ENCODE results near the gene RPL31.

RPL31 gene

DNA sequence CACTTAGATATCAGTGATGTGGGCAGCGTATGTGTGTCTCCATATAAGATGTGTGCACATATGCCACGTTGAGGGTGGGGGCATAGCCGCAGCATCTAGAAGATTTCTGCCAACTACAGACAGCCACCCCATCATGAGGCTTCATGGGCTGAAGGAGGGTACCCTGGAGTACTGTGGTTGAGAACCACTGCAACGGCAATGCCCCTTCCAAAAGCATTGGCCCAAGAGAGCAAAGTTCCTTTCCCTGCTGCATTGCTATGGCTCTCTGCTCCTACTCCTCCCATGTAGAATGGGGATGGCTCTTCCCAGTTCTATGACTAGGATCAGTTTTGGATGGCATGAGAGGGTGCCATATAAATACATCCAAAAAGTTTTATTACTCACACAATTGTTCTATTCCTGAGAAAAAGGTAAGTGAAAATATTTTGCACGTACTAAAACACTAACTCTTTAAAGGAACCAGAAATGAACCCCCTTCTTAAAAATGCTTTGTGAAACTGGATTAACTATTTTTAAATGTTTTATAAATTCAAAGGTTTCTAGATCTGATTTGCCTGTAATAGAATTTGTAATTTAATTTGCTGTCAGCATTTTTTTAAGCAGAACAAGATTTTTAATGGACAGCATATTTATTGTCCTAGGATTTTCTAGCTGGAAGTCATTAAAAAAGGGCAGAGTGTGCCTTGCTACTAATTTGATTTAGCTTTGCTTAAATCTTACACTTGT, 4.4 kb upstream of the RPL31 start:
- no peak for DNase-seq

- no peak for DNase-seq
Observed at GRCh38 chr2:100998235-100998573, 3.9 kb upstream of the RPL31 start.

GRCh38 chr2:100999995-101000394, 2.1 kb upstream of the RPL31 start:
- DNase-seq, result no peak

DNA sequence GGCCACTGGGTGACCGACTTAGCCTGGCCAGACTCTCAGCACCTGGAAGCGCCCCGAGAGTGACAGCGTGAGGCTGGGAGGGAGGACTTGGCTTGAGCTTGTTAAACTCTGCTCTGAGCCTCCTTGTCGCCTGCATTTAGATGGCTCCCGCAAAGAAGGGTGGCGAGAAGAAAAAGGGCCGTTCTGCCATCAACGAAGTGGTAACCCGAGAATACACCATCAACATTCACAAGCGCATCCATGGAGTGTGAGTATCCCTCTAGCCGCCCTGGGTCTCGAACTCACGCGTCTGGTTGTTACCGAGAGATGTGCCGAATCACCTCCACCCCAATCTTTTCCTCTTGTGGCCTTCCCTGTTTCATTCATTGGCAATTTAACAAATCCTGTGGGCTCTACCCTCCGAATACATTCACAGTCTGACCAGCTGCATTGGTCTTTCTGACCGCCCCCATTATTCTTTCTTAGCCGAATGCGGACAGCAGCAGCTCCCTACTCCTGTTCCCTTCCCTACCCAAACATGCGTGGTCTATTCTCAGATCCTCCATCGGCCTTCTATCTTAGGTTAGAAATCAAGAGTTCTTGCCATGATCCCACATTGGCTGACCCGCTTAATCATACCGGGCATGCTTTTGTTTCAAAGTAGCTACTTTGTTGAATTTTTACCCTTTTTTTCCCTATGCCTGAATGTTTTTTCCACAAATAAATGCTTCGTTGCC, 631 bp downstream of the RPL31 start:
- no peak for DNase-seq

DNA sequence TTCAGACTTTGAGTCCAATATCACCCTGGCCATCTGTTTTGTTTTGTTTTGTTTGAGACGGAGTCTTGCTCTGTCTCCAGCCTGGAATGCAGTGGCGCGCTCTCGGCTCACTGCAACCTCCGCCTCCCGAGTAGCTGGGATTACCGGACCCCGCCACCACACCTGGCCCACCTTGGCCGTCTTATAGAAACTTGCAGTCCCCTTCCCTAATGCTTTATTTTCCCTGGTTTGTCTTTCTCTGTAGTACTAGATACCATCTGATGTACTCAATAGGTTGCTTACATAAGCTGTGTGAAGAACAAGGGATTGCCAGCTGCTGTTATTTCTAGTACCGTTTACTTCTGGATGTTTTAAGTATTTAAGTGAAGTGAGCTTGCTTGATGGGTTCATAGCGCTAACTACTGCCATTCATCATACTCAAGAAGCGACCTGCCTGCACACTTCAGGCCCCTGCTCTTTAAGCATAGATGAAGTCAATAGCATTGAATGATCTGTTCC, 1.2 kb downstream of the RPL31 start:
- DNase-seq, result no peak

DNA sequence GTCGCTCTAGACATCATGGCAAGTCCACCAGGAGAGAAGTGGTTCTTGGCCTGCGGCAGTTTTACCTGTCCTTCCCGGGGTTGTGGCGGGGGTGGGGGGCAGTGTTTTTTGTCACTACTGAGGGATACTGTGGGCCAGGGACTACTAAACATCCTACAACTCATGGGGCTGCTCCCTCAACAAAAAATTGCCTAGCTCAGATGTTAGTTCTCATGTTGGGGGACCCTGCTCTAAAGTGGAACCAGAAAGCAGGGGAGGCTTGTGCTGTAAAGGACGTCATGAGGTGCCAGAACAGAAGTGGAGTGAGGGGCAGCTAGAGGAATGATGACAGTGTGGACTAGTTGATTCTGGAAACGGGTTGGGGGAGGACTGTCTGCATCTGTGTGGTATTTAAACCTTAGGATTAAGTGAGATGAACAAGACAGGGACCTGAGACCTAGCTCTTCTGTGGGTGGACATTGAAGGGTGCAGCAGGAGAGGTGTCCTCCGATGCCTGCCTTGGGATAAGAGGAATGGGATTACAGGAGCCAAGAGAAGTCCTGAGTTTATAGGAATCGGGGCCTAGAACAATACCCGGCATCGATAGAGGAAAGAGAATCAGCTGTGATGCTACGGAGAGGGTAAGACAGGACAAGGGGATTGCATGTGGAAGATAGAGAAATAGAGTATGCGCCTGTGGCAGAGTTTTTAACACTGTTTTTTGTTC, 2.7 kb downstream of the RPL31 start:
- DNase-seq, result no peak

DNA sequence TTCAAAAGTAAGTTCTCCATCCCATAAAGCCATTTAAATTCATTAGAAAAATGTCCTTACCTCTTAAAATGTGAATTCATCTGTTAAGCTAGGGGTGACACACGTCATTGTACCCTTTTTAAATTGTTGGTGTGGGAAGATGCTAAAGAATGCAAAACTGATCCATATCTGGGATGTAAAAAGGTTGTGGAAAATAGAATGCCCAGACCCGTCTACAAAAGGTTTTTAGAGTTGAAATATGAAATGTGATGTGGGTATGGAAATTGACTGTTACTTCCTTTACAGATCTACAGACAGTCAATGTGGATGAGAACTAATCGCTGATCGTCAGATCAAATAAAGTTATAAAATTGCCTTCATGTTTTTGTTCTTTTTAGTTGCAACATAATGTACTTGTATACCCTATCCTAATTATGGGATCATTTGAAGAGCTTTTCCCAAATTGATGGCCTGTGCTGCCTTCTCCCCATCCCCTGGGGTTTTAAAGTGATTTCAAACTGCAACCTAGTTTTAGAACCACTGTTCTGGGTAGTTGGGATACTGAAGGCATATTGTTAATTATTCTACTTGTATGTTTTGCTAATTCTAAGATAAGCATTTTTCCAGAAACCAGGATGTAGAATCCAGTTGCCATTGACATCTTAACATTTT, 4.1 kb downstream of the RPL31 start:
- no peak for DNase-seq

GRCh38 chr2:101007415-101008345, 5.6 kb downstream of the RPL31 start:
- DNase-seq, result no peak

- no peak for DNase-seq
Observed at GRCh38 chr2:101011152-101011551, 9.1 kb downstream of the RPL31 start.

- no peak for DNase-seq
Observed at GRCh38 chr2:101012054-101012705, 10.1 kb downstream of the RPL31 start.

DNA sequence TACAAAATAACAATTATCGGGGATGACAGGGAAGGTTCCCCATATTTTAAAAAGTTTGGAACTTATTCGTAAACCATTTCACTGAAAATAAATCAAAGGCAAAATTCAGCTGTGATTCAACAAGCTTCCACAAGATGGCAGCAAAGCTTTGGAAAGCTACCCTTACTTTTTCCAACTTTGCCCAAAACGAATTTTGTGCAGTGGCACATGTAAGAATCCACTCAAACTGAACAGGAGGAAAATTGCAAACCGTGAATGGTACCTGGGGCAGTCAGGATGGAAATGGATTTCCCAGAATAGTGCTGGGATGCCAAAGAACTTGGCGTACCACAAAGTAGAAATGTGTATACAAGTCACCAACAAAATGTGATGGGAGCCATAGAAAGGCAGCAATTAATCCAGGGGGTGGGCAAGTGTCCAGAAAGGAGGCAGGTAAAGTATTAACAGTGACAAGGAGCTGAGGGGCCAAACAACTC, 10.7 kb downstream of the RPL31 start:
- DNase-seq, result no peak

DNA sequence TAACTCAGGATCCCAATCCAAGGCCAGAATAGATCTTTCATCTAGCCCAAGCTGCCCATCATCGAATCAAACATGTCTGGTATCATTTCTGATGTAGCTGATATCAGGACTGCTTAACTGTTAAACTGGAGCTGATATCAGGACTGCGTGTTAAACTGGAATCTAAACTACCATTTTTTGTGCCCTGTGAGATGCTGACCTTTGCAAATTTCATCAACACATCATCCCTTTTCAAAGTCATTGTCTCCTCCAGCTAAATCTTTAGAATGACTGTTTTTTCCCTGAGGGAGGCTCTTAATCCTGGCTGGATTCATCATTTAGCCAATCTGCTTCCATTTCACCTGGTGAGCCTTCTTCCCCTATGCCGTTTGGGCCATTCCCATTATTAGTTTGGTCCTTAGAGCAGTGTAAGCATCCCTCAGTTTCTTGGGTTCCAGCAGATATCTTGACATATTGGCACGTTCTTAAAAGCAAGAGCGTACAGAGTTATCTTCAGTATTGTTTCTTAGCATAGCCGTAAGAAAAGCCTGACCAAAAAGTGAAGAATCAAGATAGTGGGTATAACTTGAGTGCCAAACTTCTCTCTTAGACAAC, 12.3 kb downstream of the RPL31 start:
- DNase-seq, result no peak

GRCh38 chr2:101017371-101017770, 15.3 kb downstream of the RPL31 start:
- no peak for DNase-seq

DNA sequence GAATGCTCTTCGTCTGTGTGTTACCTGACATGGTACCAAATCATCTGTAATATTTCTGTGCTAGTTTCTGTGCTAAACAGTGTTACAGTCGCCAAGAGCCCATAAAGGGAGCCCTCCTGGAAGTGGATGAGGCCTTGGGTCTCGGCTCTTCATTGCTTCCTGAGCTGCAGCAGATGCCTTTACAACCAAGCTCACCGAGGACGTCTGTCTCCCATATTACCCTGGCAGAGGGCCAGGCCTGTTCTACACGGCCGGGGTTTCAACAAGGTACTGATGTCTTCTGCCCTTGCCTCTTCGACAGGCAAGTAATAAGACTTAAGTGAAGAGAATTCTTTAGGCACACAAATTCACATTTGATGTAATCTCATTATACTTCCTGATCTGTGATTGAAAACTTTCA, 16.8 kb downstream of the RPL31 start:
- no peak for DNase-seq

DNA sequence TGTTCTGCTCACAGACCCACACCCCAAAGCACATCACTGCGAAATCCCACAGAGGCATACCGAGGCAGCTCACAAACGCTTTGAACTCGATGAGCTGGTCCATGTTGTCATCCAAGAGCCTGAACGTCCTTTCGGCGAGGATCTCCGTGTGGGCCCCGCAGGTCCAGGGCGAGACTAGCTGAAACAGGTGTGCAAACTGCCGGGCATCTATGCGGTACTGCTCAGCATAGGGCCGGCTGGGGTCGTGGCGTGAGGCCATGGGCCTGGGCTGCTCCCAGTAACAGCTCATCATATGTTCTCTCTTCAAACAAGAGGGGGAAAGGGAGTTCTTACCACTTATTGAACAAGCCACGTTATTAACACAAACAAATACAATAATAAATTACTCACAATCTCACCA, 20.1 kb downstream of the RPL31 start:
- no peak for DNase-seq

DNA sequence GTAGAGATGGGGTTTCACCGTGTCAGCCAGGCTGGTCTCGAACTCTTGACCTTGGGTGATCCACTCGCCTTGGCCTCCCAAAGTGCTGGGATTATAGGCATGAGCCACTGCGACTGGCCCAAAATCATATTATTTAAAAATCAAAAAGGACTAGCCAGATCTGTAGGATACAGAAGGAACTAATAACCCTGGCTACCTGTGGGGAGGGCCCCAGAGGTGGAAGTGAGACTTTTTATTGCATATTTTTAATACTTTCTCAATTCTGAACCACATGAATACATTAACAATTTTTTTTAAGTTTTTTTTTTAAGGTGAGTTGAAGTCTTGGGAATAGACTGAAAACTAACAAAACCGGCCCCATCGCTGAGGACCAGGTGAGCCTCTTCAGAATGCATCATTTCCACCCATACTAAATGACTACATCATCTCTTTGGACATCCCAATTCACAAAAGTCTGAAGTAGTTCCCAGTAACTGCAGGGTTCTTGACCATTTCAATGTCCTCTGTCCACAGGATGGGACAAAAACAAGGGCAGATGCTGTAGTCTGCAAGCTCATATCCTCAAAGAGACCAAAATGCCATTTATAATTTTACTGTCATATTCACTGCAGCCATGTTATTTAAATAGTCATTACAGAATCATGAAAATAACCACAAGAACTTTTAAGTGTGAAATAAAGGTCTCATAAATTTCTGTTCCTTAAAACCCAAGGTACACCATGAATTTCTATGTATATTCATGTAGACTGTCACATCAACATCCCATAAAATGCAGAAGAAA, 21.4 kb downstream of the RPL31 start:
- DNase-seq, result no peak

DNA sequence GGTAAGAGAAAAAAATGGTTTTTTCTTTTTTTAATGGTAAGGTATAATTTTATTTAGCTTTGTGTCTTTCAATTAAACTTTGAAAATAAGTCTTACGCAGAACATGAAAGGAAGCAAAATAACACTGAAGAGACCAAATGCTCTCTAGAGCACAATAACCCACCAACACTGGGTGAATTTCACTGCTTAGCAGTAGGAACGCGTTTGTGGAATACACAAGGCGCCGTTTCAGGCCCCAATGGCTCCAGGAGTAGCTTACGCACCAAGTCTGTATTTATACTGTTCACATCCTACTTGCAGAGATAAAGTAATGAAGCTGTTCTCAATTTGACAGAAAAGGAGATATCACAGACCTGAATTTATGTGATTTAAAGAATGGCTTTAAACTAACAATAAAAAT, 23.5 kb downstream of the RPL31 start:
- no peak for DNase-seq

GRCh38 chr2:101026253-101026701, 24.2 kb downstream of the RPL31 start:
- DNase-seq, result no peak

- no peak for DNase-seq
Observed at GRCh38 chr2:101026923-101027469, 24.9 kb downstream of the RPL31 start.

GRCh38 chr2:101027852-101028251, 25.8 kb downstream of the RPL31 start:
- no peak for DNase-seq

All from NCI-H2029 treated with DMSO at 0.1 percent for 48 hours (cell line).